Hematopoietic multipotent progenitor cell (in vitro differentiated cells): ENCODE measurements around the gene FUT7. TPM values are rescaled to one million over a fixed set of nuclear protein-coding genes. Genes with fewer than 3 reads are reported as not detected.

Source experiments
- DNase-seq, 3 donors: peaks; one replicate each; pipeline ENCODE4 v3.0.0-alpha.2; 2011 to 2015; ENCODE audit warnings: low read depth in 2 of 3, low spot score in 2 of 3
- total RNA-seq: library from RNA; depleted of rRNA; stranded (reverse); fragments of >200 nt; gene quantifications from one replicate; pipeline ENCODE4 v1.2.3, GENCODE V29; 2012

Gene FUT7
- total RNA-seq, 1 donor: 14.3 TPM

DNA sequence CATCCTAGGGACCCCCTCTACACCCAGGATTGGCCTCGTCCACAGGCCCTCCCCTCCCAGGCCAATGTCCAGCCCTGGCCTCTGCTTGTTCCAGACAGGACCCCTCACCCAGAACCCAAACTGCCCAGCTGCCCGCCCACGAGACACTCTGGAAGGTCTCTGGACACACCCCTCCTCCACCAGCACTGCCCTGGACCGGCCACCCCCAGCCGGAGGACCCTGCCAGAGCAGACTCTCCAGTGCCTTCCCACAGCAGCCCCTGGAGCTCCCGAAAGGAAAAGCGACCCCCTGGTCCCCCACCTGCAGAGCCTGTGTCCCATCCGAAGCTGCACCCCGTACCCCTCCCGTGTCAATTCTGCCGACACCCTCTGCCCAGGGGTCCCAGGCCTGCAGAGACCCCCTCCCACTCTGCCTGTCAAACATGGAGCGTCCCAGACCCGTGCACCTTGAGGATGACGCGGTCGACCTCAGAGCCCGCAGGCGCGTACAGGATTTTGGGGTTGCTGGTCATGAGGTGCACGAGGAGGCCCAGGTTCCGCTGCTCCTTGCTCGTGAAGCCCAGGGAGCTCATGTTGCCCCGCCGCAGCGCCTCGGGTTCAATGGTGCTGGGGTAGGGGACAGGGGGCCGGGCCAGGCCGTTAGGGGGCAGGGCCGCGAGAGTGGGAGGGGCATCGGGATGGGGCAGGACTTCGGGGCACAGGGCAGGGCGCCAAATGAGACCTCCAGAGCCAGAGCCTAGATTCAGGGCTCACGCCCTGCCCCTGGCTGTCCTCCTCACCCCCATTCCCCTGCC is 11.8 kb downstream of the FUT7 start:
- no peak for DNase-seq

- DNase-seq: no peak
These were observed 12.9 kb downstream of the FUT7 start for GRCh38 chr9:137018761-137019559.

DNA sequence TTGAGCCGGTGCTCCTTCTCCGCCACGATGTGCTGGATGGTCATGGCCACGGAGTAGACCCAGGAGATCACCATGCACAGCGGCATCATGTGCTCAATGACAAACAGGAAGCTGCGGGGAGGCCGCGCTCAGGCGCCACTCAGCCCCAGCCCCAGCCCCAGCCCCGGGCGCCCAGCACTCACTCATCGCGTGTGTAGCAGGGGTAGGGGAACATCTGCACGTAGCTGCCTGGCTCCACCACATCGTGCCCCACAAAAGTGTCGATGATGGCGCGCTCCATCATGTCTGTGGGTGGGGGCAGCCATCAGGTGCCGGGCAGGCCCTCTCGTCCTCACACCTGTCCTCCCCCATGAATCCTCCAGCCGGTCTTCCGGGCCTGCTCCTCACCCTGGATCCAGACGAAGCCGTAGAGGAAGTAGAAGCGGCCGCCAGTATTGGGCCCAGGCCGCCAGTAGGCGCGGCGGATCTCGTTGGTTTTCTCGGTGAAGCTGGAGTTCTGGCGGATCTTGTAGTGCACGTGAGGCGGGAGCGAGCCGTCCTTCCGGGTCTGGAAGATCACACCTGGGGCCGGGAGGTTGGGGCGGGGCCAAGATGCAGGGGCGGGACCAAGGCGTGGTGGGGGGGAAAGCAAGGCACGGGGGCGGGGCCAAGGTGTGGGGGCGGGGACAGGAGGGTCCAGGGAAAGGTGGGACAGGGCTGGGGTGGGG is 13.9 kb downstream of the FUT7 start:
- DNase-seq: no peak

DNA sequence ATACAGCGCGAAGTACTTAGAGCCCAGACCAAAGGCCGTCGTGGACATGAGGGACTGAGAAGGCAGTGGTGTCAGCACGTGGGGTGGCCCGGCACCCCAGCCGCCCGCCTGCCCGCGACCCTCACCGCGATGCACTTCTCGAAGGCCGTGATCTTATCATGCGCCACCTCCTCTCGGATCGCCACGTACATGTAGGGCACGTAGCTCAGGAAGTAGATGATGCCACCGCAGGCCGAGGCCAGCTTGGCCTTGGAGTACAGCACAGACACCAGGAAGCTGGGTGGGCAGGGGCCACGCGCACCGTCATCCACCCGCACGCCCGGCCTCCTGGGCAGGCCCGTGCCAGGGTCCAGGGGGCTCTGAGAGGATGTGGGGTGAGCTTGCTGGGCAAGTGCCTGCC is 14.8 kb downstream of the FUT7 start:
- no peak for DNase-seq

- no peak for DNase-seq
These were observed 15.5 kb downstream of the FUT7 start for GRCh38 chr9:137016436-137016835.

DNA sequence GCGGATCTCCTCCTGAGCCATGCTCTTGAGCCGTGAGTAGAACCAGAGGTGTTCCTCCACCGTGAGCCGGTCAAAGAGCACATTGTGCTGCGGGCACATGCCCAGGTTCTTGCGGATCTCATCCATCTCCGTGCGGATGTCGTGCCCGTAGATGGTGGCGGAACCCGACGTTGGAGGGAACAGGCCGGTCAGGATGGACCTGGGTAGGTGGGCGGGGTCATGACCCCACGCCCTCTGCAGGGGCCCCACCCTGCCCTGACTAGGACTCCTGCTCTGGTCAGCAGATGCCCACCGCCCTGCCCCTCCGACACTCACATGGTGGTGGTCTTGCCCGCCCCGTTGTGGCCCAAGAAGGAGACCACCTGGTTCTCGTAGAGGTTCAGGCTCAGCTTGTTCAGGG is 15.9 kb downstream of the FUT7 start:
- DNase-seq: no peak

- DNase-seq: no peak
These were observed 16.4 kb downstream of the FUT7 start for GRCh38 chr9:137015540-137015930.

GRCh38 chr9:137014776-137015539 is 16.9 kb downstream of the FUT7 start:
- no peak for DNase-seq

DNA sequence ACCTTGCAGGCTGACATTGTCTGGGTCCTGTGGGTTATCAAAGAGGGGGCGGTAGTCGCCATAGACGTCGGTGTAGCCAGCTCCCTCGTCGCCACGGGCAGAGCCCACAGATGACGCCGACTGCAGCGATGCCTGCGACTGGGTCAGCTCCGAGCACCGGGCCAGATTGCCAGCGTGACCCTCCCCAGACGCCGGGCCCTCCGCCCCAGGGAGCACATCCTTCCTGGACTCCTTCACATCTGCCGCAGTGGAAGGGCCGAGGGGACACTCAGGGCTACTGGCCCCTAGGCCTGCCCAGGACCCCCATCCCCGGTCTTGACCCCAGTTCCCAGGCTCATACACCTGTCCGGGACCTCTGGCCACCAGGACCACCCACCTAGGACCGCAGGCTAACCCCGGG is 17.7 kb downstream of the FUT7 start:
- no peak for DNase-seq

DNA sequence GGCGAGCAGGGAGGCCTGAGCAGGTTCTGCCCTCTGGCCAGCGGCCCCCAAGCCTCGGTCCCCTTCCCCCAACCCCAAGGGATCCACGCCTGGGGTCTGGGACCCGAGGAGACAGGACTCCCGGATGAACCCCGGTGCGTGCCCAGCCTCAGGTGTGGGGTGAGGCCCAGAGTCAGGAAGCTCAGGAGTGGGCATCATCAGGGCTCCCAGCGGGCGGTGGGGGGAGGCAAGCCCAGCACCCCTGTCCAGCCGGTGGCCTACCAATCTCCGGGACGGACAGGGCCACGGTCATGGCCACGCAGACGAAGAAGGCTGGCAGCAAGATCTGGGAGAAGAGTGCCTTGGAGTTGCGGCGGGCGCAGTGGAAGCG is 18.3 kb downstream of the FUT7 start:
- DNase-seq: no peak

DNA sequence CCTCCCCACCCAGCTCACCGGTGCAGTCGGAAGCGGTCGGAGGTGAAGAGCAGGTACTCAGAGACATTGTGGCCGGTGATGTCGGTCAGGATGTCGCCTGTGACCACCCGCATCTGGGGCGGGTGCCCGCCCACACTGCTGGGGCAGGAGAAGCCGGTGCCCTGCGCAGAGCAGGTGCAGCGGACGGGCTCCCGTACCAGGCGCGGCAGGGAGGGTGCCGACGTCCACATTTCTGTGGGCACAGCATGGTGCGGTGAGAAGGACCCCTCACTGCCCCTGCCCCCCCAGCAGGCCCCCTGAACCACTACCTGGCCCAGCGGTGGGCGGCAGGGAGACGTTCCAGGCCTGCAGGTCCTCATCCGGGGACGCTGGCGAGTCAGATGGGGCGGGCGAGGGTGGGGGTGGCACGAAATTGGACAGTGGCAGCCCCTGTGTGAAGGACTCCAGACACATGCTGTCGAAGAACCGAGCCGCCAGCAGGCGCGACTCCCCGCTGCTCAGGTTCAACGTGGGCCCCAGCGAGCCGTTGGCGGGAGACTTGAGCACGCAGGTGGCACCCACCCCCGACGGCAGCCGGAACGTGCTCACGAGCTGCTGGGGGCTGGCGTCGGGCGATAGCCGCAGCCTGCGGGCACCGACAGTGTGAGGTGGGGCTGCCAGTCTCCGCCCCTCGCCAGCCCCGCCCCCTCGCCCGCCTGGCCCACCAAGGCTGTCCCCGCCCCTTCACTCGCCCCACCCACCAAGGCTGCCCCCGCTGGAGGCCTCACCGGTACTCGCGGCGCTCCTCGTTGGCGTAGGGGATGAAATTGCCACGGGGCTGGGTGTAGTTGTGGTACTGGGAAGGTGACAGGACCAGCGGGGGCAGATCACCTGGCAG is 19.0 kb downstream of the FUT7 start:
- no peak for DNase-seq

DNA sequence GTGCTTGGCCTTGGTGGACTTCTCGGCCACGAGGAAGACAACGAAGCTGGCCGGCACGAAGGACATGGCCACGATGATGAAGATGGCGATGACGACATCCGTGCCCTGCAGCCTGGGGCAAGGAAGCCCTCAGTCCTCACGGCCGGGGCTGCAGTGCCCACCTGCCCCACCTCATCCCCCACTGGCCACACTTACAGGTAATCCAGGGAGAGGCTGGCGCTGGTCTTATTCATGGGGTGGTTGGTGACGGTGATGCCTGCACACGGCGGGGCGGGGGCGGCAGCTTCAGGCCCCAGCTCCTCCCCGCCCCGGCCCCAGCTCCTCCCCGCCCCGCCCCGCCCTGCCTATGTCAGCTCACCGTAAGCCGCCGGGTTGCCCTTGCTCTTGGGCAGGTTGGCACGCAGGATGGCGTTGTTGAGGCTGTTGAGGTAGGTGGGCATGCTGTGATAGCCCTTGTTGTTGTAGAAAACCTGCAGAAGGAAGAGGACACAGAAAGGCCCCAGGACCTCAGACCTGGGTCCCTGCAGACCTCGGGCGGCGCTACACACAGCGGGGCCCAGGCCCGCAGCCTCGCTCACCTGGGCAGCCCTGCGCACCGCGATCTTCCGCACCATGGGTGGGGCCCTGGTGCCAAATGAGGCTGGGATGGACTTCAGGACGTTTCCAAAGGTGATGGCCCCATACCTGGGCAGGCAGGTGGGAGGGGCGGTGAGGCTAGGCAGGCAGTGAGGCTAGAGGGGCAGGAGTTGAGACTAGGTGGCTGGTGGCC is 19.8 kb downstream of the FUT7 start:
- no peak for DNase-seq

GRCh38 chr9:137011156-137011555 is 20.7 kb downstream of the FUT7 start:
- DNase-seq: no peak

- DNase-seq: no peak
These were observed 21.8 kb downstream of the FUT7 start for GRCh38 chr9:137009938-137010732.

DNA sequence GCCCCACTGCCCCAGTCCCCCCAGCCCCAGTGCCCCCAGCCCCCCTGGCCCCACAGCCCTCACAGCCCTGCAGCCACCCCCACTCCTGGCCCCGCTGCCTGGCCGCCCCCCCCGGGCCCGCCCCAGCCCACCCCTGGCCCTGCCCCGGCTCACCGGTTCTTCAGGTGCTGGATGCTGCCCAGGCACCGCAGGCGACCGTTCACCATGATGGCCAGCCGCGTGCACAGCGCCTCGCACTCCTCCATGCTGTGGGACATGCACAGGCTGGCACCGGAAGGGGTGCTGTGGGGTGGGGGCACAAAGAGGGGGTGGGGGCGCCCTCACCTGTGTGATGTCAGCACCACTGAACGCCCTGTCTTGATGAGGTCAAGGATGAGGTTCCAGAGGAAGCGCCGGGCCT is 22.7 kb downstream of the FUT7 start:
- DNase-seq: no peak

DNA sequence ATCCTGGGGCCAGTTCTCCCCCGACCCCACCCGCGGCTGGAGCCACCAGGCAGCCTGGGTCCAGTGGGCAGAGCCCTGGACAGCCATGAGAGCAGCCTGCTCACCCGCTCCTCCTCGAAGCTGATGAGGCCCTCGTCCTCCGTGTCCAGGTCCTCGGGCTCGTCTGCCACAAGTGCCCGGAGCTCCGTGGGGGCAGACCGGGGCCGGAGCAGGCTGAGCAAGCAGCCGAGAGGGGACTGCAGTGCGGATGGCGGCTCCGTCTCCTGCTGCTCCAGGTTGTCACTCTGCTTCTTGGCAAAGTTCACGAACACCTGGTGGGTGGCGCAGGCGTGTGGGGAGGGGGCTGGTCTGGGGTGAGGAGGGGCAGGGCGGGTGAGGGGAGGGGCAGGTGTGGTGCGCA is 23.6 kb downstream of the FUT7 start:
- DNase-seq: no peak

DNA sequence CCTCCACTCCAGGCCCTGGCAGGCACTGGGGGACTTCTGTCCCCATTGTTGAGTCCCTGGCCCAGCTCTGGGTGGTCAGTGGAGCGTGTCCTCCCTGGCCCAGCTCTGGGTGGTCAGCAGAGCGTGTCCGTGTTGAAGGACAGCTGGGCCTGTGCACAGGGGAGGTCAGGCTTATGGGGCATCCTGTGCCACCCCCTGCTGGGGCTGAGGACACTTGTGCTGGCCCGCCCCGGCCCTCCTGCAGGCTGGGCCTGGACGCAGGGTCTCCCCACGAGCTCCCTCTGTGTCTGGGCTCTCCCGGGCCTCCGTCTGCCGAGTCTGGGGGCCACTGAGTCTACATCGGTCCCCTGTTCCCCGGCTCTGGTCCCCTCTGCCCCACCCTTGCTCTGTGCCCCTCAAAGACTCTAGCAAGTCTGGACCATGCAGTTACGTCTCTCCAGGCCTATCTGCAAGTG is 24.0 kb downstream of the FUT7 start:
- DNase-seq: no peak

DNA sequence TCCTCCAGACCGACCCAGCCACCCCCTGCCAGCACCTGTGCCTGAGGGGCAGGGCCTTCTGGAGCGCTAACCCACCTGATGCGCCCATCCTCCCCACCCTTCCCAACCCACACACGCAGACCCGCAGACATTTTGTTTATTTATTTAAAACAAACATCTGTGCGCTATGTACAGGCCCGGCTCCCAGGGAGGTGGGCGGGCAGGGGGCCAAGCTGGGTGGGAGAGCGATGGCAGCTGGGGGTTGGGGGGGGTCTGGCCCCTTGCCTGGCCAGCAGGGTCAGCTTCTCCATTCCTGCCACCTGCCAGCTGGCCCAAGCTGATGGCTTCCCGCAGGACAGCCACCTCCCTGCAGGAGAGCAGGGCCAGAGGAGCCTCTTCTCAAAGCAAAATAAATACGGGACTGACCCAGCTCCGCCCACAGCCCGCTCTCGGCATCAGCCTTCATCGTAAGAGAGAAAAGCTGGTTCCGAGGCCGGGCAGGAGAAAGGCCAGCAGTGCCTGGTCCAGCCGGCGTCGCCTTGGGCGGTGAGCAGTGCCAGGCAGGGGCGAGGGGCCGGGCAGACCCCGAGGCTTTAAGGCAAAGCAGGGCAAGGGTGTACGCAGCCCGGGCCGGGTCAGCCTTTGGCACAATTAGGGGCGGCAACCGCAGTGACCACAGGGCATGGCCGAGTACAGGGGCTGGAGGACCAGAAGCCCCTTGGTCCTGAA is 24.6 kb downstream of the FUT7 start:
- no peak for DNase-seq
